KOPT-K1 (cell line): ENCODE measurements around the gene YTHDC1.
"Not testable (repeated sequence)": the region's sequence is repeated elsewhere in the genome, so short reads cannot be mapped to it uniquely, and the experiment has no call there.

Experiments
- H3K27ac ChIP-seq: fragments of 200-600 bp; sonication (generic); 2 replicates; pipeline ENCODE4 v1.5.1; 2016; ENCODE audit warnings: antibody characterized with exemption, mild to moderate bottlenecking, low read depth, low read length; ENCODE audit not compliant: poor library complexity, severe bottlenecking
- H3K36me3 ChIP-seq: fragments of 200-600 bp; sonication (generic); 2 replicates; pipeline ENCODE4 v1.5.1; 2017; ENCODE audit warnings: antibody characterized with exemption, mild to moderate bottlenecking, low read length, moderate library complexity; ENCODE audit not compliant: insufficient read depth
- H3K9me3 ChIP-seq: fragments of 200-600 bp; sonication (generic); 2 replicates; pipeline ENCODE4 v1.5.1; 2017; ENCODE audit warnings: antibody characterized with exemption, low read length, mild to moderate bottlenecking; ENCODE audit not compliant: insufficient read depth, poor library complexity, severe bottlenecking

Gene YTHDC1

GRCh38 chr4:68287704-68288392 is 62.0 kb downstream of the YTHDC1 start:
- Histone ChIP-seq H3K36me3 (no peaks in the 10 kb centered on the region), H3K9me3 (no peaks in the 10 kb centered on the region), H3K27ac (no peak overlapping the region)

GRCh38 chr4:68283714-68284113 is 66.2 kb downstream of the YTHDC1 start:
- H3K27ac ChIP-seq, result no peak overlapping the region
- H3K36me3 ChIP-seq, result no peaks in the 10 kb centered on the region
- H3K9me3 ChIP-seq, result no peaks in the 10 kb centered on the region

GRCh38 chr4:68283095-68283494 is 66.8 kb downstream of the YTHDC1 start:
- Histone ChIP-seq H3K9me3 (no peaks in the 10 kb centered on the region), H3K36me3 (no peaks in the 10 kb centered on the region), H3K27ac (no peak overlapping the region)

- not testable (repeated sequence) for H3K9me3 ChIP-seq, H3K36me3 ChIP-seq, H3K27ac ChIP-seq
These were observed 67.8 kb downstream of the YTHDC1 start for GRCh38 chr4:68281796-68282740.

- H3K9me3 ChIP-seq, result no peaks in the 10 kb centered on the region
- H3K27ac ChIP-seq, result no peak overlapping the region
- no peaks in the 10 kb centered on the region for H3K36me3 ChIP-seq
These were observed 71.9 kb downstream of the YTHDC1 start for GRCh38 chr4:68278029-68278428.

- no peak overlapping the region for H3K27ac ChIP-seq
These were observed 72.3 kb downstream of the YTHDC1 start for GRCh38 chr4:68277627-68278026.

GRCh38 chr4:68272860-68273259 is 77.0 kb downstream of the YTHDC1 start:
- no peaks in the 10 kb centered on the region for H3K9me3 ChIP-seq
- no peak overlapping the region for H3K27ac ChIP-seq
- no peaks in the 10 kb centered on the region for H3K36me3 ChIP-seq

More at GRCh38 chr4:68277627-68278026, 72.3 kb downstream of the YTHDC1 start:
- Histone ChIP-seq H3K9me3 (no peaks in the 10 kb centered on the region), H3K36me3 (no peaks in the 10 kb centered on the region)

GRCh38 chr4:68272380-68272779 is 77.5 kb downstream of the YTHDC1 start:
- Histone ChIP-seq H3K36me3 (no peaks in the 10 kb centered on the region), H3K9me3 (no peaks in the 10 kb centered on the region), H3K27ac (no peak overlapping the region)

GRCh38 chr4:68271851-68272357 is 78.0 kb downstream of the YTHDC1 start:
- no peaks in the 10 kb centered on the region for H3K9me3 ChIP-seq
- H3K36me3 ChIP-seq, result no peaks in the 10 kb centered on the region
- H3K27ac ChIP-seq, result no peak overlapping the region

GRCh38 chr4:68267433-68267944 is 82.4 kb downstream of the YTHDC1 start:
- H3K9me3 ChIP-seq, result peaks cover 8% of the 10 kb centered on the region
- no peaks in the 10 kb centered on the region for H3K36me3 ChIP-seq
- H3K27ac ChIP-seq, result no peak overlapping the region

- Histone ChIP-seq H3K27ac (no peak overlapping the region), H3K36me3 (no peaks in the 10 kb centered on the region), H3K9me3 (peaks cover 8% of the 10 kb centered on the region)
These were observed 84.9 kb downstream of the YTHDC1 start for GRCh38 chr4:68264875-68265565.
